NCI-H774 (cell line): ENCODE data around the gene GTPBP1.

Experiments used
- DNase-seq: peaks from one replicate; lab custom pipeline; 2025; lab: John Stamatoyannopoulos, UW

The GTPBP1 gene

GRCh38 chr22:38741166-38741565, 35.4 kb downstream of the GTPBP1 start:
- DNase-seq, result no peak

GRCh38 chr22:38741576-38741975, 35.8 kb downstream of the GTPBP1 start:
- no peak for DNase-seq

GRCh38 chr22:38742176-38742942, 36.6 kb downstream of the GTPBP1 start:
- no peak for DNase-seq

GRCh38 chr22:38744981-38745380, 39.2 kb downstream of the GTPBP1 start:
- no peak for DNase-seq

- peak; percentile 26 for DNase-seq
Observed at GRCh38 chr22:38745676-38746460, 40.1 kb downstream of the GTPBP1 start.

GRCh38 chr22:38748487-38749136, 42.9 kb downstream of the GTPBP1 start:
- DNase-seq, result no peak

GRCh38 chr22:38750104-38750503, 44.4 kb downstream of the GTPBP1 start:
- DNase-seq, result no peak

GRCh38 chr22:38750638-38751037, 44.9 kb downstream of the GTPBP1 start:
- no peak for DNase-seq

GRCh38 chr22:38751066-38751421, 45.3 kb downstream of the GTPBP1 start:
- DNase-seq, result no peak

GRCh38 chr22:38751422-38752346, 45.9 kb downstream of the GTPBP1 start:
- no peak for DNase-seq

- no peak for DNase-seq
Observed at GRCh38 chr22:38753948-38754750, 48.4 kb downstream of the GTPBP1 start.

GRCh38 chr22:38754751-38755154, 49.0 kb downstream of the GTPBP1 start:
- DNase-seq, result no peak

- DNase-seq, result no peak
Observed at GRCh38 chr22:38755155-38755910, 49.6 kb downstream of the GTPBP1 start.

GRCh38 chr22:38755911-38756532, 50.3 kb downstream of the GTPBP1 start, which contains the start of gene SUN2:
Gene SUN2, minus strand, starts transcription at chr22:38755998. Its CDS starts 3,370 bp downstream, at chr22:38752628.
- DNase-seq, result peak; percentile 45

GRCh38 chr22:38756711-38757463, 51.1 kb downstream of the GTPBP1 start:
- DNase-seq, result no peak

- no peak for DNase-seq
Observed at GRCh38 chr22:38757464-38757757, 51.7 kb downstream of the GTPBP1 start.

- no peak for DNase-seq
Observed at GRCh38 chr22:38758276-38758945, 52.7 kb downstream of the GTPBP1 start.

GRCh38 chr22:38759005-38759404, 53.3 kb downstream of the GTPBP1 start:
- DNase-seq, result no peak
